ENCODE measurements around the gene KANSL2. TPM values are rescaled to one million over a fixed set of nuclear protein-coding genes. Genes with fewer than 3 reads are reported as not detected.

The KANSL2 gene
- total RNA-seq, 1 donor from 2014 or later: 26.3 TPM

DNA sequence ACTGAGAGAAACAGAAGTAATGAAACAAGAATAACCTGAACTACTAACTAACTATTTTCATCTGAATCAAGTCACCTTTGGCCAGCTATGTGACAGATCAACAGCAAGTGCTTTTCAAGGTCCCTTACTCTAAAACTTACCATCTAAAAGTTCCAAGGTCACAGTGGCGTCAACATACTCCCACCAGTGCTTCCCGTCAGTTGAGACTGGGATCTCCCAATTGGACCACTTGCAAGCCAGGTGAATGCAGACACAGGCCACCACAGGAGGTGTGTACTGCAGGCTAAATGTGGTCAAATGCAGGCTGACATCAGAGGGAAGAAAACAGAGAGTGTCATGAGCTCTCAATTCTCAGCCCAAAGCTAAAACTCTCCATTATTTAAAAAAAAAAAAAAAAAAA, 13.8 kb upstream of the KANSL2 start:
- TF ChIP-seq, protein P1, sequence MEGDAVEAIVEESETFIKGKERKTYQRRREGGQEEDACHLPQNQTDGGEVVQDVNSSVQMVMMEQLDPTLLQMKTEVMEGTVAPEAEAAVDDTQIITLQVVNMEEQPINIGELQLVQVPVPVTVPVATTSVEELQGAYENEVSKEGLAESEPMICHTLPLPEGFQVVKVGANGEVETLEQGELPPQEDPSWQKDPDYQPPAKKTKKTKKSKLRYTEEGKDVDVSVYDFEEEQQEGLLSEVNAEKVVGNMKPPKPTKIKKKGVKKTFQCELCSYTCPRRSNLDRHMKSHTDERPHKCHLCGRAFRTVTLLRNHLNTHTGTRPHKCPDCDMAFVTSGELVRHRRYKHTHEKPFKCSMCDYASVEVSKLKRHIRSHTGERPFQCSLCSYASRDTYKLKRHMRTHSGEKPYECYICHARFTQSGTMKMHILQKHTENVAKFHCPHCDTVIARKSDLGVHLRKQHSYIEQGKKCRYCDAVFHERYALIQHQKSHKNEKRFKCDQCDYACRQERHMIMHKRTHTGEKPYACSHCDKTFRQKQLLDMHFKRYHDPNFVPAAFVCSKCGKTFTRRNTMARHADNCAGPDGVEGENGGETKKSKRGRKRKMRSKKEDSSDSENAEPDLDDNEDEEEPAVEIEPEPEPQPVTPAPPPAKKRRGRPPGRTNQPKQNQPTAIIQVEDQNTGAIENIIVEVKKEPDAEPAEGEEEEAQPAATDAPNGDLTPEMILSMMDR (IDR thresholded peaks at IDR 0.05): no peak
- H3K27me3 Mint-ChIP-seq (ENCODE audit: unreplicated experiment): no peaks in the 10 kb centered on the region
- no peak for DNase-seq (ENCODE audit: extremely low spot score, unreplicated experiment)
- H3K36me3 Mint-ChIP-seq (ENCODE audit: unreplicated experiment): peaks cover 65% of the 10 kb centered on the region
- H3K27ac Mint-ChIP-seq (ENCODE audit: unreplicated experiment): no peak overlapping the region
- peaks cover 20% of the 10 kb centered on the region for H3K4me1 Mint-ChIP-seq (ENCODE audit: unreplicated experiment)
- H3K9me3 Mint-ChIP-seq (ENCODE audit: unreplicated experiment): no peaks in the 10 kb centered on the region
- H3K4me3 Mint-ChIP-seq (ENCODE audit: unreplicated experiment): no peak overlapping the region

GRCh38 chr12:48694038-48694437, 12.0 kb upstream of the KANSL2 start:
- Mint-ChIP-seq H3K27me3 (ENCODE audit: unreplicated experiment) (no peaks in the 10 kb centered on the region), H3K27ac (ENCODE audit: unreplicated experiment) (no peak overlapping the region), H3K36me3 (ENCODE audit: unreplicated experiment) (peaks cover 62% of the 10 kb centered on the region), H3K9me3 (ENCODE audit: unreplicated experiment) (no peaks in the 10 kb centered on the region), H3K4me1 (ENCODE audit: unreplicated experiment) (peaks cover 16% of the 10 kb centered on the region), H3K4me3 (ENCODE audit: unreplicated experiment) (no peak overlapping the region)
- DNase-seq (ENCODE audit: extremely low spot score, unreplicated experiment): no peak
- TF ChIP-seq, protein P1 (IDR thresholded peaks at IDR 0.05): no peak

GRCh38 chr12:48693572-48693971, 11.5 kb upstream of the KANSL2 start:
- H3K9me3 Mint-ChIP-seq (ENCODE audit: unreplicated experiment): no peaks in the 10 kb centered on the region
- peak overlapping the region; percentile 39 for H3K27ac Mint-ChIP-seq (ENCODE audit: unreplicated experiment)
- no peaks in the 10 kb centered on the region for H3K27me3 Mint-ChIP-seq (ENCODE audit: unreplicated experiment)
- H3K4me3 Mint-ChIP-seq (ENCODE audit: unreplicated experiment): no peak overlapping the region
- TF ChIP-seq, protein P1 (IDR thresholded peaks at IDR 0.05): no peak
- peaks cover 65% of the 10 kb centered on the region for H3K36me3 Mint-ChIP-seq (ENCODE audit: unreplicated experiment)
- peaks cover 16% of the 10 kb centered on the region for H3K4me1 Mint-ChIP-seq (ENCODE audit: unreplicated experiment)
- DNase-seq (ENCODE audit: extremely low spot score, unreplicated experiment): no peak

- TF ChIP-seq, protein P1 (IDR thresholded peaks at IDR 0.05): no peak
- Mint-ChIP-seq H3K27me3 (ENCODE audit: unreplicated experiment) (no peaks in the 10 kb centered on the region), H3K4me1 (ENCODE audit: unreplicated experiment) (peaks cover 16% of the 10 kb centered on the region), H3K4me3 (ENCODE audit: unreplicated experiment) (no peak overlapping the region), H3K27ac (ENCODE audit: unreplicated experiment) (peak overlapping the region; percentile 72), H3K9me3 (ENCODE audit: unreplicated experiment) (no peaks in the 10 kb centered on the region), H3K36me3 (ENCODE audit: unreplicated experiment) (peaks cover 67% of the 10 kb centered on the region)
- DNase-seq (ENCODE audit: extremely low spot score, unreplicated experiment): no peak
These were observed 9.9 kb upstream of the KANSL2 start for GRCh38 chr12:48691826-48692487.

GRCh38 chr12:48690990-48691389, 9.0 kb upstream of the KANSL2 start:
- TF ChIP-seq, protein P1 (IDR thresholded peaks at IDR 0.05): no peak
- Mint-ChIP-seq H3K36me3 (ENCODE audit: unreplicated experiment) (peaks cover 60% of the 10 kb centered on the region), H3K4me3 (ENCODE audit: unreplicated experiment) (no peak overlapping the region), H3K27me3 (ENCODE audit: unreplicated experiment) (no peaks in the 10 kb centered on the region), H3K27ac (ENCODE audit: unreplicated experiment) (no peak overlapping the region), H3K9me3 (ENCODE audit: unreplicated experiment) (no peaks in the 10 kb centered on the region), H3K4me1 (ENCODE audit: unreplicated experiment) (peaks cover 16% of the 10 kb centered on the region)
- DNase-seq (ENCODE audit: extremely low spot score, unreplicated experiment): no peak
